Thyroid gland (tissue), 4 donors: ENCODE results near the gene BLM. TPM values are rescaled to one million over a fixed set of nuclear protein-coding genes. Genes with fewer than 3 reads are reported as not detected.
A peak's percentile ranks its signal among the peaks of the same experiment; 100 is the strongest.

Experiments
- DNase-seq, 2 donors: peaks; one replicate each; pipeline ENCODE4 v3.0.0-alpha.2; 2019
- H3K27ac ChIP-seq, 3 donors: fragments of 200-600 bp; sonication (generic); 1 replicate in 2 of 3; 2 replicates in 1 of 3; pipeline ENCODE4 v1.5.1; 2016 to 2019; ENCODE audit warnings: mild to moderate bottlenecking in 1 of 3, moderate library complexity in 1 of 3
- H3K27me3 ChIP-seq: fragments of 200-600 bp; sonication (generic); one replicate; pipeline ENCODE4 v1.5.1; 2019
- H3K36me3 ChIP-seq, 2 donors: fragments of 200-600 bp; sonication (generic); one replicate each; pipeline ENCODE4 v1.5.1; 2016 to 2019
- H3K4me1 ChIP-seq, 2 donors: fragments of 200-600 bp; sonication (generic); one replicate each; pipeline ENCODE4 v1.5.1; 2017 to 2019
- H3K4me3 ChIP-seq, 3 donors: fragments of 200-600 bp; sonication (generic); replicated peaks in 1 of 3; 1 replicate in 2 of 3; 2 replicates in 1 of 3; pipeline ENCODE4 v1.5.1; 2016; ENCODE audit warnings: mild to moderate bottlenecking in 1 of 3
- H3K9me3 ChIP-seq: fragments of 200-600 bp; sonication (generic); one replicate; pipeline ENCODE4 v1.5.1; 2017
- POLR2A ChIP-seq, 2 donors: fragments of 450-650 bp; IDR thresholded peaks; one replicate each; pipeline ENCODE4 v1.6.1; 2017; ENCODE audit warnings: antibody characterized with exemption in 2 of 2, mild to moderate bottlenecking in 2 of 2, moderate library complexity in 1 of 2
- WGBS, 2 donors: methylation state at CpG; one replicate each; pipeline ENCODE4 v1.1.5; 2017; 5-methylcytosine and 5-hydroxymethylcytosine counted together
- intact Hi-C: fragments of 100-400 bp; cut with DNase I; formaldehyde crosslinking; loops from one replicate; pipeline ENCODE4 v1.15.1; 2023
- total RNA-seq, 4 donors: library from RNA; depleted of rRNA; stranded (reverse); fragments of >200 nt; gene quantifications; one replicate each; pipeline ENCODE4 v1.2.3, GENCODE V29; 2016
- TF ChIP-seq, protein P1 (sequence below), 6 experiments: fragments of 200-600 bp in 3 of 6; fragments of 450-650 bp in 3 of 6; sonication (generic) in 3 of 6; IDR thresholded peaks; one replicate each; pipeline ENCODE4 v1.5.1; 2016 to 2019; ENCODE audit warnings: antibody characterized with exemption in 6 of 6, mild to moderate bottlenecking in 2 of 6, inconsistent platforms in 1 of 6, moderate library complexity in 1 of 6

The BLM gene
- total RNA-seq, 4 donors from 2014 or later = 0.67 to 1.3 (median 1.2) TPM

DNA sequence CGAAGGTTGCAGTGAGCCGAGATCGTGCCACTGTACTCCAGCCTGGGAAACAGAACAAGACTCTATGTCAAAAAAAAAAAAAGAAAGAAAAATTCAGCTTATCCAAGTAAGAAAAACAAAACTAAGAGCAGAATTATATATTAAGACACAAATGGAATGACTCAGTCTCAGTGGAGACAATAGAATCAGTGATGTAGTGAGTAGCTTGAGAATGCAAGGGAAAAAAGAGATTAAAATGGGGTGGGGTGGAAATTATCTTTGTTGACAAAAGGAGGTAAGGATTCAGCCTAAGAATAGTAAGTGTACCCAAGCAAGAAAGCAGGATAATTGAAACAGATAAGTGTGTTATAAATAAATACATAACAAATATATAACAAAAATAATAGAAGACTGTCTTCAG is 70.7 kb downstream of the BLM start:
- TF ChIP-seq, protein P1, sequence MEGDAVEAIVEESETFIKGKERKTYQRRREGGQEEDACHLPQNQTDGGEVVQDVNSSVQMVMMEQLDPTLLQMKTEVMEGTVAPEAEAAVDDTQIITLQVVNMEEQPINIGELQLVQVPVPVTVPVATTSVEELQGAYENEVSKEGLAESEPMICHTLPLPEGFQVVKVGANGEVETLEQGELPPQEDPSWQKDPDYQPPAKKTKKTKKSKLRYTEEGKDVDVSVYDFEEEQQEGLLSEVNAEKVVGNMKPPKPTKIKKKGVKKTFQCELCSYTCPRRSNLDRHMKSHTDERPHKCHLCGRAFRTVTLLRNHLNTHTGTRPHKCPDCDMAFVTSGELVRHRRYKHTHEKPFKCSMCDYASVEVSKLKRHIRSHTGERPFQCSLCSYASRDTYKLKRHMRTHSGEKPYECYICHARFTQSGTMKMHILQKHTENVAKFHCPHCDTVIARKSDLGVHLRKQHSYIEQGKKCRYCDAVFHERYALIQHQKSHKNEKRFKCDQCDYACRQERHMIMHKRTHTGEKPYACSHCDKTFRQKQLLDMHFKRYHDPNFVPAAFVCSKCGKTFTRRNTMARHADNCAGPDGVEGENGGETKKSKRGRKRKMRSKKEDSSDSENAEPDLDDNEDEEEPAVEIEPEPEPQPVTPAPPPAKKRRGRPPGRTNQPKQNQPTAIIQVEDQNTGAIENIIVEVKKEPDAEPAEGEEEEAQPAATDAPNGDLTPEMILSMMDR (IDR thresholded peaks at IDR 0.05) = no peak
- TF ChIP-seq POLR2A (IDR thresholded peaks at IDR 0.05) = no peak
- peaks cover 8 to 18% of the 10 kb centered on the region in 2 donors for H3K4me1 ChIP-seq
- H3K27me3 ChIP-seq = no peaks in the 10 kb centered on the region
- intact Hi-C loops = no loop called here
- no peak overlapping the region for H3K4me3 ChIP-seq
- H3K9me3 ChIP-seq = no peaks in the 10 kb centered on the region
- DNase-seq = no peak
- WGBS, 2 donors = 97 to 98% methylated on average over 3 of the region's 3 CpGs
- no peaks in the 10 kb centered on the region for H3K36me3 ChIP-seq
- H3K27ac ChIP-seq = no peak overlapping the region

DNA sequence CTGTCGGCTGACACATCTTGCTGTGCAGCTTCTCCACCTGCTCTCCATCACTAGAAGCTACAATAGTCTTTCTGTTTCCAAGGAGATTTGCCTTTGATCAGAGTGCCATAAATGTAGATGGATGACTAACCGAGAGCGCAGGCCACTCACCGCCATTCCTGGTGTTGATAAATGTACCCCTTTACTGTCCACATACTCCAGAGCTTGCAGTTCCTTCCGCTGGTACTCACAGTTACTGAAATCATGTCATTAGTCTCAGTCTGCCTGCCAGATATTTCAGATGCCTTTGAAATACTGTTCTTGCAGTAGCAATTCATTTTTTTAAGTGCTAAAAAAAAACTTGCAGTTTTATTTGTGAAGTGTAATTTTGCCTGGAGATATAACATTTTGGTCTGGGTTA is 72.3 kb downstream of the BLM start:
- Histone ChIP-seq H3K27me3 (no peaks in the 10 kb centered on the region), H3K36me3 (no peaks in the 10 kb centered on the region), H3K9me3 (no peaks in the 10 kb centered on the region), H3K4me3 (no peak overlapping the region), H3K27ac (peak overlapping the region; percentile 53 to 60 (median 57)), H3K4me1 (peaks cover 8 to 18% of the 10 kb centered on the region in 2 donors)
- peak; percentile 12 to 25 for DNase-seq
- WGBS, 2 donors = 83 to 89% methylated on average over 5 of the region's 5 CpGs
- TF ChIP-seq POLR2A (IDR thresholded peaks at IDR 0.05) = no peak
- TF ChIP-seq, protein P1 (IDR thresholded peaks at IDR 0.05) = no peak
- intact Hi-C loops = no loop called here

DNA sequence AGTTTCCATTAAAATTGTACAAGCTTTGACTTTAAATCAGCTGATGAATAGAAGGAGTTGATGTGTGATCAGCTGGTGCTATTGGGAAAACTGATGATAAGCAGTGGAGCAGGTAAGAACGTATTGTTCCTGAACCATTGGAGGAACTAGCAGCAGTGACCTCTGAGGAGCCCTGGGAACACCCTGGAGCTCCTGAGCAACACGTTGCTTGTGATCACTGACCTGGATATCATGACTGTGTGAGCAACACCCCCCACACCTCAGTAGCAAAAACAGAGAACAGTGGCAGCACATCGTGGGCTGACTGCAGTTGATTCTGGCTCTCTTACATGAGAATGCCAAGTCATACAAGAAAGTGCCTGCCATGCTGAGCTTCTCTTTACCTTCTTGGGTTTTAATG is 72.9 kb downstream of the BLM start:
- WGBS, 2 donors = 24 to 32% methylated on average over 3 of the region's 3 CpGs
- DNase-seq = peak; percentile 88 to 93
- TF ChIP-seq, protein P1 (IDR thresholded peaks at IDR 0.05) = no peak
- TF ChIP-seq POLR2A (IDR thresholded peaks at IDR 0.05) = peak in 1 of 2 donors; percentile 43
- Histone ChIP-seq H3K4me3 (no peak overlapping the region), H3K4me1 (peaks cover 8 to 18% of the 10 kb centered on the region in 2 donors), H3K36me3 (no peaks in the 10 kb centered on the region), H3K27me3 (no peaks in the 10 kb centered on the region), H3K9me3 (no peaks in the 10 kb centered on the region), H3K27ac (peak overlapping the region; percentile 33 to 79 (median 57))
- intact Hi-C loops = no loop called here

DNA sequence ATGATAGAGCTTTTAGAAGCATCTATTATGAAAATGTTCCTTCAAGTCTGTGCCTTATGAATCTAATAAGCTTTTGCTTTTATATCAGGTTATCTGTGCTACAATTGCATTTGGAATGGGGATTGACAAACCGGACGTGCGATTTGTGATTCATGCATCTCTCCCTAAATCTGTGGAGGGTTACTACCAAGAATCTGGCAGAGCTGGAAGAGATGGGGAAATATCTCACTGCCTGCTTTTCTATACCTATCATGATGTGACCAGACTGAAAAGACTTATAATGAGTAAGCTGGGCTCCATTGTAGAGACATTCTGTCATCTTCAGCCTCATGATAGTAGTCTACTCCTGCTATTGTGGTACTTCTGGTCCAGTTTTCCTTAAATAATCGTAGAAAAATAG is 73.4 kb downstream of the BLM start:
- WGBS, 2 donors = 82 to 99% methylated on average over 4 of the region's 4 CpGs

DNA sequence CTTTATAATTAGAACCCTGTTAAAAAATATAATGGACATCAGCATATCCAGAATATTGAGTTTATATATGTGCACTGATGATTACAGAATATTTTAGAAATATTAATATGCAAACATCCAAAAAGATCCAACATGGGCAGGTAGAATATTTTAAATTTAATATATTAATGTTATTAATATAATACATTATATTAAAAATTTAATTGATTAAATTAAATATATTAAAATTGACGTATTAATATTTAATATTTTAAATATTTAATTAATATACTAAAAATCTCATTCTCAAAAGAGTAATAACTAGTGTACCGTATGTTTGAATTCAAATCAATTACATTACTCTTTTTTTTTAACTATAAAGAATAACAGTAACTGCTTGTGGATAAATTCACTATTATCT is 77.4 kb downstream of the BLM start:
- Histone ChIP-seq H3K27me3 (no peaks in the 10 kb centered on the region), H3K36me3 (no peaks in the 10 kb centered on the region), H3K27ac (no peak overlapping the region), H3K4me1 (peaks cover 5 to 7% of the 10 kb centered on the region in 2 donors), H3K9me3 (no peaks in the 10 kb centered on the region), H3K4me3 (no peak overlapping the region)
- TF ChIP-seq POLR2A (IDR thresholded peaks at IDR 0.05) = no peak
- TF ChIP-seq, protein P1 (IDR thresholded peaks at IDR 0.05) = no peak
- no peak for DNase-seq
- intact Hi-C loops = no loop called here
- WGBS, 2 donors = 93 to 98% methylated on average over 2 of the region's 2 CpGs

More for the DNA sequence above, 73.4 kb downstream of the BLM start:
- Histone ChIP-seq H3K27me3 (no peaks in the 10 kb centered on the region), H3K4me3 (no peak overlapping the region), H3K9me3 (no peaks in the 10 kb centered on the region), H3K27ac (peak overlapping the region; percentile 33 to 79 (median 57)), H3K4me1 (peaks cover 8 to 18% of the 10 kb centered on the region in 2 donors), H3K36me3 (no peaks in the 10 kb centered on the region)
- TF ChIP-seq, protein P1 (IDR thresholded peaks at IDR 0.05) = no peak
- no peak for TF ChIP-seq POLR2A (IDR thresholded peaks at IDR 0.05)
- intact Hi-C loops = no loop called here
- no peak for DNase-seq
